Stimulated activated CD8-positive, alpha-beta memory T cell treated with anti-CD3 and anti-CD28 coated beads, Interleukin-7, amount 100 ng/mL, for 4 hours (primary cell): ENCODE data around the gene PLCL1.

ENCODE experiments used
- DNase-seq, 2 donors: peaks; one replicate each; pipeline ENCODE4 v3.0.0-alpha.2; 2020; ENCODE audit warnings: low read depth in 2 of 2

Gene PLCL1

GRCh38 chr2:197926673-197927072 lies 122.3 kb downstream of the PLCL1 start:
- DNase-seq: no peak

DNA sequence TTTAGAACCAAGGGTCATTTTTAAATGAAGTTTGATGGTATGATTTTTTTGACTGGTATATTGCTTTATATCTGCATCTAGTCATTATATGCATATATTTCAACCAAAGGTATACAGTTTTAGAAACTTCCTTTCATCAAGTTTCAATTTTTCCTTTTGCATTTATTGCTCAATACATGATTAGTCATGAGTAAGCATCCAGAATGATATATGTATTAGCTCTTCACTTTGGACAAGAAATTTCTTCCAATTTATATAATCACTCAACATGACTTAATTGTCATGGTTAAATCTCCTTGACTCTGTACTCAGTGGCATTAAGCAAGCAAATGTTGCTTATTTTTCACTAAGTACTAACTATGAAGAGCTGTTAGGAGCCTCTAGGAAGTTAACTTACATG lies 123.6 kb downstream of the PLCL1 start:
- no peak for DNase-seq

DNA sequence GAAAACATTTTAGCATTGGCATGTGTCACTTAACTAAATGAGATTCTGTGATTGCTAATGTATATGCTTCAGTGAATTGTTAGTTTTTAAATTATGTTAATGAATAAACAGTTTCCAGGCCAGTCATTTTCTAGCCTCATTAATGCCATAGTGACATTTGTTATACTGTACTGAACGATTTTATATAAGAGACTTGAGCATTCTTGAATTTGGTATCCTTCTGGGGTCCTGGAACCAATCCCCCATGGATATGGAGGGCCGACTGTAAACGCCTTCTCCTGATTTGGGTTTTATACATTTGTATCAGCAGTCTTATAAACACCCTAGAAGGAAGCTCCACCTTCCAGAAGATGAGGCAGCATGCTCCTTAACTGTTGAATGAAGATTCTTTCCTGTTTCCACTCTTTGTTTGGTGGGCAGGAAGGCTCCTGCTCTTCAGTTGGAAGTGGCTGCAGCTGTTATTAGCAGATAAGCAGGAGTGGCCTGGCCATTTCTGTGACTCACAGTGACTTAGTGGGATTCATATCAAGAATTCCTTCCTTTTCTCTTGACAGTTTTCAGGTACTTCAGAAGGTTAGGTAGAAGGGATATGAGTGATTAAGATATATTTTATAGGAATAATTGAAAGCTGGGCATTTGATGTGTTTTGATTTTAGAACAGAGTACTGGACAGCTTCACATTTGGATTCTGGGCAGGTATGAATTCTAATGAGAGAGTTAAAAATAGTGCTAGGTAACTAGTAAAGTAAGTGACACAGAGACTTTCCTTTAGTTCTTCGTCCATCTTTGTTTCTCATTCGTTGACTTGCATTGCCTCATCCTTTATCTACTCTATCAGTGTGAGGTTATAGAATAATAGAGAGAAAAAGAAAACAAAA lies 124.9 kb downstream of the PLCL1 start:
- no peak for DNase-seq

DNA sequence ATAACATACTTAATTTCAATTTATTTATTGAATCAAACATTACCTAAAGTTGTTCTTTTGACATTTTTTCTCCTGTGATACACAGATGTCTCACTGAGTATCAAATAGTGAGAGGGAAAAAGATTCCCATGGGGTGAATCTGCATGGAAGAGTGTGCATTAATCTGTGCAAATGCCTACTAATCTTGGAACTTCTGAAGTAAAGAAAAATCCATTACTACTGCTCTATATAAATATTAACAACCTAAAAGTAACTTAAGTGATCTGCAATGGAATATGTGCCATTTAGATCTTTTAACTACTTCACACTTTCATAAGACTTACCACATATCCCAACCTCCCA lies 125.5 kb downstream of the PLCL1 start:
- no peak for DNase-seq

DNA sequence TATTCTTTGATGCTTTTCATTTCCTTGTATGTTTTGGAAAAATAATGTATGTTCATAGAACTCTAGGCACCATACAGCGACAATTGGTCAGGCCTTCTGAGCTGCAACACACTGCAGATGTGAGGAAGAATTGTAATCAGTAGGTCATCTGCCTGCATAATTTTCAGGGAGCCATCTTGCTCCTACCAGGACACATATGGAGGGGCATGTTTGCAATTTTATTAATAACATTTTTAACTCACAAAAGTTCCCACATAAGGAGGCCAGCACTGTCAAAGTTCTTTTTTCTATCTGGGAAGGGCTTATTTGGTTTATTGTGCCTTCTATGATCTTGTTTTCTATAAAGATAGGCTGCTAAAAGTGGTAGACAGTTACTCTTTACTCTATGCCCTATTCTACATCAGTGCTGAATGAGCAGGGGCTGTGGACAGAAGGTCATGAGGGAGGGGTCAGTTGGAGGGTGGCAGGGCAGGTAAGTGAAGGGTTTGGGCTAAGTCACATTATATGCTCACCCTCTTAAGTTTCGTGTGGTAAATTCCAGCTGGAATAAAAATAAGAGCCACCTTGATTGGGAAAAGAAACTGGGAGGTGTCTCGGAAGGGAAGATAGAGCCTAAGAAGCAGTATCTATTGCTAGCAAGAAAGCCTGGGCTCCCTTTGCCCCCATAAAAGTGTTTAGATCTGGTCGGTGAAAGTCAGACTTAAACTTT lies 126.3 kb downstream of the PLCL1 start:
- no peak for DNase-seq

GRCh38 chr2:197931661-197932312 lies 127.4 kb downstream of the PLCL1 start:
- DNase-seq: no peak

DNA sequence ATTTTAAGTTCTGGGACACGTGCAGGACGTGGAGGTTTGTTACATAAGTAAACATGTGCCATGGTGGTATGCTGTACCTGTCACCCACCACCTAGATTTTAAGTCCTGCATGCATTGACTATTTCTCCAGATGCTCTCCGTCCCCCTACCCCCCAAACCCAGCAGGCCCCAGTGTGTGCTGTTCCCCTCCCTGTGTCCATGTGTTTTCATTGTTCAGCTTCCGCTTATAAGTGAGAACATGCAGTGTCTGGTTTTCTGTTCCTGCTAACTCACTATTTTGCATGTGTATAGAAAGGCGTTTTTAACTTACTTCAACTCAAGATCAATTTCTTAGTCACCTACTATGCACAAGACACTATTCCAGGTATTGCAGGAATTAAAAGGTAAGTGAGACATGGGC lies 128.0 kb downstream of the PLCL1 start:
- DNase-seq: no peak

GRCh38 chr2:197934261-197934933 lies 130.0 kb downstream of the PLCL1 start:
- no peak for DNase-seq

DNA sequence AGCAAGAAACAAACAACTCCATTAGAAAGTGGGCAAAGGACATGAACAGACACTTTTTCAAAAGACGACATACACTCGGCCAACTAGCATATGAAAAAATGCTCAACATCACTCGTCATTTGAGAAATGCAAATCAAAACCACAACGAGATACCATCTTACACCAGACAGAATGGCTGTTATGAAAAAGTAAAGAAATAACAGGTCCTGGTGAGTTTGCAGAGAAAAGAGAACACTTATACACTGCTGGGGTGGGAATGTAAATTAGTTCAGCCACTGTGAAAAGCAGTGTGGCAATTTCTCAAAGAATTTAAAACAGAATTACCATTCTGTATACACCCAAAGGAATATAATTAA lies 130.5 kb downstream of the PLCL1 start:
- no peak for DNase-seq

GRCh38 chr2:197937814-197938213 lies 133.4 kb downstream of the PLCL1 start:
- no peak for DNase-seq

DNA sequence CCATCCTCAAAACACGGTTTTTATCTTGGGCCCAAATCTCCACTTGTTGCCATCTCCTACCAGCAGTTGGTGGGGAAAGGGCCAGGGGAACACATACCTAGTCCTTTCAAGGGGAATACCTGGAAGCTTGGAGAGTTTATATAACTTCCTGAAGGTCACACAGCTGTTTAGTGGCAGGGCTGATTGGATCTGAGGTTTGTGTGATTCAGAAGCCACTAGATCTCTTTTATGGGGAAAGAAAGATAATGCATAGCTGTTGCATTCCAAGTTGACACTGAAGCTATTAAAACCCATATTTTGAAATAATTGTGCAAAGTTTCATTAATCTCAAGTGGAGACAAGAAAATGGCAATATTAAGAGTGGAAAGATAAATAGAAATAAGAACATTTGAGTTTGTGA lies 134.2 kb downstream of the PLCL1 start:
- DNase-seq: no peak

DNA sequence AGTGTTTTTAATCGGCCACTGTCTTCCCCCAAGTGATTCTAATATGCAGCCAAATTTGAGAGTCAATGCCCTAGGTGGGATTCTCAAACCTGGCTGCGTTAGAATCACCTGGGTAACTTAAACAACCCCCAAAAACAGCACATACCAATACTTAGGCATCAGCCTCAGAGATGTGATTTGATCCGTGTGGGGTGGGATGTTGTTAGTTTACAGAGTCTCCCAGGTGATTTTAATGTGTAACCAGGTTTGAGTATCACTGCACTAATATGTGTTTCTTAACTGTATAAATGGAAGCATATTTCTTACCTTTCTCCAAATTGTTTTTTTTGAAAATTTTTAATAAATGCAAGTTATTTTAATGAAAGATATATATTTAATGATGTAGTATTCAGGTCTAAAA lies 135.4 kb downstream of the PLCL1 start:
- no peak for DNase-seq

DNA sequence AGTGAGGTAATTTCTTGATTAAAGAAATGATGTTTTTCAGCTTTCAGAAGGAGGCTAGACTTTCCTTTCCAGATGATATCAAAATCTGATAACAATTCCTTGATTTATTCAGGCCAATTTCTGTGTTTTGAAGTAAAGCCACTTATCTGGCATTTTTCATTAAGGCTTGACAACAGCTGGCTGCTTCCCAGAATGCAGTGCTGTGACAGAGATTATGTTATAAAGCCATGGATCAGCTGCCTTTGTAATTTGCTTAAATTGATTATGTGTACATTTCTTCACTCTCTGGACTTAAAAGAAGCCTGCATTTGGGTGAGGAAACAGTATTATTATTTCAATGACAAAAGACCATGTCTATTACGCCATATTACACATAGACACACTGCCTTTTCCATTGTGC lies 136.0 kb downstream of the PLCL1 start:
- DNase-seq: no peak

GRCh38 chr2:197941715-197942114 lies 137.3 kb downstream of the PLCL1 start:
- no peak for DNase-seq

DNA sequence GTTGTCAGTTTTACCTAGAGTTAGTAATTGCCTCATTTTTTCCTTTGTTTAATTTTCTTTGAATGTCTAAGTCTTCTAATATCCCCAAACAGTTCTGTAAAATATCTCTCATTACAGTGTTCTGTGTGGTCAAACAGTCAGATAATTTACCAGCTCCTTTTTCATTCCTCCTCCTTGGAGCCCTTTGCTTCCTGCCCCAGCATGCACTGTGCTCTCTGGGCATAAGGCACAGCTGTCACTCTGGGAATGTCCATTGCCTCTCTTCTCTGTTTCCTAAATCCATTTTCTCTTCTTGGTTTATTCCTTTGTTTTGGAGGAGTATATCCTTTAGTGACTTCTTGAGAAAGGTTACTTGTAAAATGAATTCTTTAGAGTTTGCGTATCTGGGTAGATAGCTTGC lies 139.3 kb downstream of the PLCL1 start:
- DNase-seq: no peak

DNA sequence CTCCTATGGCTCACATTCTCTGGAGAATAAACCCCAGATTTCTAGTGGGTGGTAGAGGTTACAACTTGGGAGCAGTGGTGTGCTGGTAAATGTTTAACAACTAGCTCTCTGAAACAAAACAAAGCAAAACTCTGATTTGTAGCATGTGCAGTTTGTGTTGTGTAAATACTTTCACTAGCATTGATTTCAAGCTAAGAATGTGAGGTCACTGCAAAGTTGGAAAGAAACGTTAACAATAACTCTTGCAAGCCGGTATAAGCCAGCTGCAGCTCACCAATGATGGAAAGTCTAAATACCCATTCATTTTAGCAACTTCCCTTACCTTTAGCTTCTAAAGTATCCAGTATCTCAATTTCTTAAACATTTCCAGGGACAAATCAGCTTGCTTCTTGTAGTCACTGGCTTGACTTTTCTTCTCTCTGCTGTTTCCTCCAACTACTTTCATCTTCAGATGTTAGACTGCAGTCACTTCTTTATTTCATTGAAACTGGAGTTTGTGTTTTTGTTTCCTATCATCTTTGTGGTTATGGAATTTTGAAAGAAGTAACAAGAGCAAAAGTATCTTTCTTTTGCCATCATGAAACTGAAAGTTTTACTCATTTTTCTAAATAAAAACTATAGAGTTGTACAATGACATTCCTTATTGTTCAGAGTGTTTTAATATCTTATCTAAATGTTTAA lies 140.2 kb downstream of the PLCL1 start:
- no peak for DNase-seq

DNA sequence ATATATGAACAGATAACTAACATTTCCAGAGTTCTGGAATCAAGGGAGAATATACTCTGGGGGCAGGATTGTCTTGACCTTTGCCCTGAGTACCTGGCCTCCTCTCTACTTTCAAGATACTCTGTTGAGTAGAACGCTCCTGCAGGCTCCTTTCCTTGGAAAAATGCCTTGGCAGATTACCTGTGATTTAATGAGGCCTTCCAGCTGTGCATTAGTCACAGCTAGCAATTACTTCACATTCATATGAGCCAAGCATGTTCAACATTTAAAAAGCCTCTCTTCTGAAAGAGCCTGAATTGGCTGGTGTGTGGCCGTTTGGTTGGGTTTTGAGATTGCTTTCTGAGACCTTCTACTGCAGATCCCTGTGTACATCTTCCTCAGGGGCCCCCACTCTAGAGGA lies 142.2 kb downstream of the PLCL1 start:
- no peak for DNase-seq

- DNase-seq: no peak
These were observed 142.9 kb downstream of the PLCL1 start for GRCh38 chr2:197947219-197947757.

DNA sequence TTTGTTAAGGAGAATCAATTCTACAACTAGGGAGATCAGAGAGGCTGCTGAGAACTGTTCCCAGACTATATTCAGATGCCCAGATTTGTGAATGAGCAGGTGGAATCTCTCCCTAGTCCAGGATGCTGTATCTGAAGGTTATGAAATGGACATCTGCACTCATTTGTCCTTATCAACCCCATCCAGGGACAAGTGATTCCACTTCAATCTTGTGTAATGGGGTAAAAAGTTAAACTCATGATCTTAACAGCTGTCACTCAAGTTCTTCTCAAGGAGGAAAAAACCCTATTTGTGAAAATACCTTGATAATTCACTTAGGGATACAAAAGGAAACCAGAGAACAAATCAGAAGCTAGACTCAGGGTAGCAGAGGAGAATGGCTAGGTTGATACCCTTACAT lies 144.8 kb downstream of the PLCL1 start:
- DNase-seq: no peak

GRCh38 chr2:197950006-197950405 lies 145.6 kb downstream of the PLCL1 start:
- DNase-seq: no peak

DNA sequence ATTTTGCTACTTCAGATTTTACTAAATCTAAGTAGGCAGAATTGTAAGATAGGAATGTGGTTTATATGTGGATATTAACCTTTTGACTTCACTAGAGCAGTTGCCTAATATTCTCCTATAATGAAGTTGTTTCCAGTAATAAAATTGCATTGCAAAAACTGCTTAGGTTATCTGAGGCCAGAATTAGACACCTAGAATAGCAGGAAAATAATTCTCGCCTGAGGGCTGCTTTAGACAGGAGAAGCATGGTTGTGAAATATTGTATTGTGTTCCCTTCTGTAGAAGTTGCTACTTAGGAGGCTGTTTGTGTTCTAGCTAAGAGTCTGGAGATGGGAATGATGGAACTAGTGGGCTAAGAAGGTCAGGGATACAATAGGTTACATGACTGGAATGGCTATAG lies 146.3 kb downstream of the PLCL1 start:
- DNase-seq: no peak
